Kidney epithelial cell (primary cell): Measurements from ENCODE around the gene ZCWPW2. TPM values are rescaled to one million over a fixed set of nuclear protein-coding genes. Genes with fewer than 3 reads are reported as not detected.

Experiments
- DNase-seq: peaks from one replicate; pipeline ENCODE4 v3.0.0-alpha.2; 2010; ENCODE audit warnings: low read depth
- H3K27me3 ChIP-seq: 2 replicates; pipeline ENCODE4 v1.6.0; 2011; ENCODE audit warnings: low read length; ENCODE audit not compliant: control insufficient read depth, insufficient read depth
- H3K36me3 ChIP-seq: 2 replicates; pipeline ENCODE4 v1.5.1; 2011; ENCODE audit warnings: low read length; ENCODE audit not compliant: control insufficient read depth, insufficient read depth
- H3K4me3 ChIP-seq: 2 replicates; pipeline ENCODE4 v1.5.1; 2011; ENCODE audit warnings: low read depth, mild to moderate bottlenecking, control low read depth, low read length
- total RNA-seq: library from RNA; depleted of rRNA; stranded (reverse); fragments of >200 nt; gene quantifications from 2 replicates; pipeline ENCODE4 v1.2.3, GENCODE V29; 2015
- TF ChIP-seq, protein P1 (sequence below): IDR thresholded peaks from 2 replicates; pipeline ENCODE4 v1.5.1; 2011; ENCODE audit warnings: mild to moderate bottlenecking, moderate library complexity, low read length, control low read depth, inconsistent platforms; ENCODE audit not compliant: insufficient read depth, poor library complexity, severe bottlenecking

ZCWPW2 gene
- total RNA-seq, 1 donor from 2014 or later: 0.13 TPM

DNA sequence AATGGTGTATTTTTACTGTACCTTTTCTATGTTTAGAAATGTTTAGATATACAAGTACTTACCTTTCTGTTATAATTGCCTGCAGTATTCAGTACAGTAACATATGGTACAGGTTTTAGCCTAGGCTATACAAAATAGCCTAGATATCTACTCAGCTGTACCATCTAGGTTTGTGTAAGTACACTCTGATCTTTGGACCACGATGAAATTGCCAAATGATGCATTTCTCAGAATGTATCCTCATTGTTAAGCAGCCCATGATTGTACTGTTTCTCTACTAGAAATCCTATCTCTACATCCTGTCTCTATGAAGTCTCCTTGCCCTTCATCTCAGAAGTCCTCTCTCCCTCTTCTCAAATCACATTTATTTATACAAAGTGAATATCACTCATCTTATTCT lies 32.8 kb upstream of the ZCWPW2 start:
- Histone ChIP-seq H3K36me3 (no peaks in the 10 kb centered on the region), H3K27me3 (no peaks in the 10 kb centered on the region), H3K4me3 (no peak overlapping the region)
- TF ChIP-seq, protein P1, sequence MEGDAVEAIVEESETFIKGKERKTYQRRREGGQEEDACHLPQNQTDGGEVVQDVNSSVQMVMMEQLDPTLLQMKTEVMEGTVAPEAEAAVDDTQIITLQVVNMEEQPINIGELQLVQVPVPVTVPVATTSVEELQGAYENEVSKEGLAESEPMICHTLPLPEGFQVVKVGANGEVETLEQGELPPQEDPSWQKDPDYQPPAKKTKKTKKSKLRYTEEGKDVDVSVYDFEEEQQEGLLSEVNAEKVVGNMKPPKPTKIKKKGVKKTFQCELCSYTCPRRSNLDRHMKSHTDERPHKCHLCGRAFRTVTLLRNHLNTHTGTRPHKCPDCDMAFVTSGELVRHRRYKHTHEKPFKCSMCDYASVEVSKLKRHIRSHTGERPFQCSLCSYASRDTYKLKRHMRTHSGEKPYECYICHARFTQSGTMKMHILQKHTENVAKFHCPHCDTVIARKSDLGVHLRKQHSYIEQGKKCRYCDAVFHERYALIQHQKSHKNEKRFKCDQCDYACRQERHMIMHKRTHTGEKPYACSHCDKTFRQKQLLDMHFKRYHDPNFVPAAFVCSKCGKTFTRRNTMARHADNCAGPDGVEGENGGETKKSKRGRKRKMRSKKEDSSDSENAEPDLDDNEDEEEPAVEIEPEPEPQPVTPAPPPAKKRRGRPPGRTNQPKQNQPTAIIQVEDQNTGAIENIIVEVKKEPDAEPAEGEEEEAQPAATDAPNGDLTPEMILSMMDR: no peak
- no peak for DNase-seq

DNA sequence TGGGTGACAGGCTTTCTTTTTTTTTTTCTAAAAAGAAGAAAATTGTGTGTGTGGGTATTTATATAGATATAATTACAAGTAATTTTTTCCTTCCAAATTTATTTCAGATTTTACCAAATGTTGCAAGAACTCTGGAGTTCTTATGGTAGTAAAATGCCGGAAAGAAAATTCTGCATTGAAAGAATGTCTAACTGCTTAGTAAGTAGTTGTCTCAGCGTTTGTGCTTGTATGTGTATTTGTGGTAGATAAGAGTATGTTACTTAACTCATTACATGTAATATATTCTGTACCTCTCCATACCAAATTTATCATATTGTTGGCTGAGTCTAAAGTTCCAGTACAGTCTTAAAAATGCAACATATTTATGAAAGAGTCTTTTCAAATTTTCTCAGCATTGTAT lies 32.3 kb upstream of the ZCWPW2 start:
- no peak overlapping the region for H3K4me3 ChIP-seq
- no peak for DNase-seq
- H3K36me3 ChIP-seq: no peaks in the 10 kb centered on the region
- no peaks in the 10 kb centered on the region for H3K27me3 ChIP-seq
- TF ChIP-seq, protein P1: no peak

DNA sequence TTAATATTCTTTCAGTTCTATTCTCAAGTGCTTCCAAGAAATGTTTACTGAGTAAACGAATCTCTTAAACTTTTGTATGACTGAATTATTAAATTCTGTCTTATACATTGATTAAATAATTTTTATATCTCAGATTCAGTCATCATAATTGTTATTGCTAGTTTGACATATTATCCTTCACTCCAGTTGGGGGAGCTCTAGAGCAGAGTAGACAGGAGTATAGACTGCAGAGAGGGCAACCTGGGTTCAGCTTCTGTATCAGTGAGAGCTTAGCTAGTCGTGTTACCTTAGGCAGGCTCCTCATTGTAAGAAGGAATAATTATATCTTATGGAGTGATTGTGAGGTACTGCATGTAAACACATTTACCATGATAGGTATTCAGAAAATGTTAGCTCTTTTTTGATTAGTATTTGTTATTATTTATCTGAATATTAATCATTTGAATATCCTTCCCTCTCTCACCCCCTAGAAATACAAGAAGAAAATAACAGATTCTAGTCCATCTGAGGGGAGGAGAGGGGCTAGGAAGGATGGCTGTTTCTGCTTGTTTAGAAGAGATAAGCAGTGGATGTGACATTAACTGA lies 31.0 kb upstream of the ZCWPW2 start:
- H3K36me3 ChIP-seq: no peaks in the 10 kb centered on the region
- H3K27me3 ChIP-seq: no peaks in the 10 kb centered on the region
- H3K4me3 ChIP-seq: no peak overlapping the region
- DNase-seq: no peak
- TF ChIP-seq, protein P1: peak; percentile 71

DNA sequence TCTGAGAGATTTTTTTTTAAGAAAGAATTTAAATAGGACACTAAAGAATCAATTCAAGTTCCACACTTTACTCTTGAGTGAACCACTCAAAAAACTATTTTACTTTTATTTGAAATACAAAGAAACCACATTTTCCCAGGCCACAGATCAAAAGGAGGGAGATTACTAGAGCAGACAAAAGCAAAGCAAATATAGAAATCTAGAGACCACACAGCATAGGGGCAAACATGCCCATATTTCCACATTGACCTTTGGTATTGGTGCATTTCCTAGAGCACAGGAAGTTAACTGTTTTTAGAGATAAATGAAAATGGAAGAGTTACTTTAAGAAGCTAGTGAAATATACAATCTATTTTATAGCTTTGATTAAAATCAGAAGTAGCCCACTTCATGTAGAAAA lies 27.5 kb upstream of the ZCWPW2 start:
- Histone ChIP-seq H3K4me3 (no peak overlapping the region), H3K36me3 (no peaks in the 10 kb centered on the region), H3K27me3 (no peaks in the 10 kb centered on the region)
- TF ChIP-seq, protein P1: no peak
- DNase-seq: no peak

DNA sequence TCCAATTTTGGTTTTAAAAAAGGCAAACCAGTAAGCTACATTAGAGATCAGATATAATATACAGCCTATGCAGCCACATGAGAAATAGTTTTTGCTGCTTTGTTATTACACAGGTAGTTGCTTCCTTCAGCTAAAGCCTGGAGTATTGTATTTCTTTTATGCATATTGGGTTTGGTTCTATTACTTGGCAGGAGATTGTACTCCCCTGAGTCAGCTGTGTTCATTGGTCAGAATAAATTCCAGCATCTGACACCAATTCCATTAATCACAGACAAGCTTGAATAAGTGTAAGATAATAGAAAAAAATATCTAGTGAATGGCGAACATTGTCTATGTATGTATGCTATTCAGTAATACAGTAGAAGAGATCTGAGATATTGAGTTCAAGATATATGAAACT lies 26.1 kb upstream of the ZCWPW2 start:
- TF ChIP-seq, protein P1: no peak
- DNase-seq: no peak
- Histone ChIP-seq H3K4me3 (no peak overlapping the region), H3K36me3 (no peaks in the 10 kb centered on the region), H3K27me3 (no peaks in the 10 kb centered on the region)

DNA sequence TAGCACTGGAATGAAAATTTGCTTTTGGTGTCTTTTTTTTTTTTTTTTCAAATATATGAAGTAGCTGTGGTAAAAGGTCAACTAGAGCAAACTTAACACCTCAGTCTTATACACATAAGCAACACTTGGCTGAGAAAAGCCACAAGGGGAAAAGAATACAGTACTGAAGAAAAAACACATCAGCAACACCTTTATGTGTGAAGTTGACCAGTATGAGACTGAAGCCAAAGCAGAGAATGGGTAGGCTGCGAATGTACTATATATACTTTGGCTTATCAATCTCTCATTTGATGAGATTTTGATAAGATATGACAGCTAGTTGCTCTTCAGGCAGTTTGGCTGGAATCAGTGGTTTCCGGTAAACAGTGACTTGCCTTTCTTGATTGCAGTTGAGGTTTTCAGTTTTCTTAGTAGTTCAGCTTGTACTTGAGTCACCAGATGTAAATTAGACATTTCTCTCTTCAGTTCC lies 22.0 kb upstream of the ZCWPW2 start:
- no peaks in the 10 kb centered on the region for H3K27me3 ChIP-seq
- H3K36me3 ChIP-seq: no peaks in the 10 kb centered on the region
- TF ChIP-seq, protein P1: no peak
- no peak for DNase-seq
- no peak overlapping the region for H3K4me3 ChIP-seq
